HG03378 (cell line): Measurements from ENCODE around the gene HOXB3.

ENCODE experiments used
- ATAC-seq: cut with Tn5 transposase; IDR thresholded peaks from one replicate; pipeline ENCODE4 v1.9.1; 2021; ENCODE audit warnings: mild to moderate bottlenecking, moderate library complexity; ENCODE audit not compliant: unreplicated experiment

The HOXB3 gene

DNA sequence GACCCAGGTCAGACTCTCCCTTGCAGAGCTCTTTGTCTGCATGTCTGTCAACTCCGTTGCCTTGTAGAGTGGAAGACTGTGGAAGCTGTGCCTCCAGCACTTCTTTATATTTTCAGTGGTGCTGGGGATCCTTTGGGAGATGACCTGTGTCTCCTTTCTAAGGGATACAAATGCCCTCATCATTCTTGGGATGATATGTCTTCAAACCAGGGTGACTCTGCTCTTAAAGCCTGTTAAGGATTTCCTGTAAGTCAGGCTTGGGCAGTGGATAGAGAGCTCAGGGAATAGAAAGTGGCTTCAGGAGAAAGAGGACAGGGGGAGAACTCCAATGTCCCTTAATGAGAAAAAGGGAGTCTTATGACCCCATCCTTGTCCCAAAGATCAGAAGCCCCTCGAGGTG lies 1.5 kb downstream of the HOXB3 start:
- no peak for ATAC-seq

DNA sequence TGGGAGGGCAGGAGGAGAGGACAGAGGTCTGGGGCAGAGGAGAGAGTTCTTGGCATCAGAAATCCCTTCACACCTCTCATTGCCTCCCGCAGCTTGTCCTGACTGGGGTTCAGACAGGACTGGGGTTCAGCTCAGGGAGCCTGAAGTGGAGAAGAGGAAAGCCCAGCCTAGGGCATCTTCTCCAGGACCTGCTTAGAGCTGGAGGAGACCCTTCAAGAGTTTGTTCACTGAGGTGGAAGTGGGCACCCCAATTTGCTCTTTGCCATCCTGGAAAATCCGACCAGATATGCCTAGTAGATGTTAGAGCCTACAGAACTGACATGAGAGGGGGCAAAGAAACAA lies 2.0 kb downstream of the HOXB3 start:
- no peak for ATAC-seq

DNA sequence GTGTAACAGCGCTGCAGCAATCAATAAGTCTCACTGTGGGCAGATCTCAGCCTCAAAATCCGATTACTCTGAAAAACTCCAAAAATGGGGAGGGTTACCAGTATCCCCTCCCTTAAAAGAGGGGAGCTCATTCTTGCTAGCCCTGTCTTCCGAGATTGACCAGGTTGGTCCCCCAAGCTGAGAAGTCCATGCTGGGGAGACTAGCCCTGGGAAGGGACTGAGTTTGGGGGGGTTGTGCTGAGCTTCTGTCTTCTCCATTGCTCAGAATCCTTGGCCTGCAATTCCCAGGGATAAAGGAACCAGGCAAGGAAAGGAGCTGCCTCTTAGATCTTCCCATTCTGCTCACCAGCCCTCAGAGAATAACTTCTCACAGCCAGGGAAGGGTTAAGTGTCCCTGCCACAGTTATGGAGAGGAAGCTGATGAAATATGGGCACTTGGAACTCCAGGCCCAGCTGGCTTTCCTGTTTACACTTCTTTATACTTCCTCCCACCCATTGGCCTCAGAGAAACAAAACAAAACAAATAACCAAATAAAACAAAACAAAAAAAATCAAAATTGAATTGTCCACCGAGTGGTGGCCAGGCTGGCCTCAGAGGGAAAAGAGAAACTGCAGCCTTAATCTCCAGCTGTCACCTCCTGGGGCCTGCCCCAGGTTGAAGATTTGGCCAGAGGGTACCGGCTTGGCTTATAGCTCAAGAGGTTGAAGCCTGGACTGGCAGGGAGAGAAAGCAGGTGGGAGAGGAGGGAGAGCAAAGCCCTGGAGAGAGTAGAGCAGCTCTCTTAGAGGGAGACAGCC lies 2.6 kb downstream of the HOXB3 start:
- ATAC-seq, result no peak

DNA sequence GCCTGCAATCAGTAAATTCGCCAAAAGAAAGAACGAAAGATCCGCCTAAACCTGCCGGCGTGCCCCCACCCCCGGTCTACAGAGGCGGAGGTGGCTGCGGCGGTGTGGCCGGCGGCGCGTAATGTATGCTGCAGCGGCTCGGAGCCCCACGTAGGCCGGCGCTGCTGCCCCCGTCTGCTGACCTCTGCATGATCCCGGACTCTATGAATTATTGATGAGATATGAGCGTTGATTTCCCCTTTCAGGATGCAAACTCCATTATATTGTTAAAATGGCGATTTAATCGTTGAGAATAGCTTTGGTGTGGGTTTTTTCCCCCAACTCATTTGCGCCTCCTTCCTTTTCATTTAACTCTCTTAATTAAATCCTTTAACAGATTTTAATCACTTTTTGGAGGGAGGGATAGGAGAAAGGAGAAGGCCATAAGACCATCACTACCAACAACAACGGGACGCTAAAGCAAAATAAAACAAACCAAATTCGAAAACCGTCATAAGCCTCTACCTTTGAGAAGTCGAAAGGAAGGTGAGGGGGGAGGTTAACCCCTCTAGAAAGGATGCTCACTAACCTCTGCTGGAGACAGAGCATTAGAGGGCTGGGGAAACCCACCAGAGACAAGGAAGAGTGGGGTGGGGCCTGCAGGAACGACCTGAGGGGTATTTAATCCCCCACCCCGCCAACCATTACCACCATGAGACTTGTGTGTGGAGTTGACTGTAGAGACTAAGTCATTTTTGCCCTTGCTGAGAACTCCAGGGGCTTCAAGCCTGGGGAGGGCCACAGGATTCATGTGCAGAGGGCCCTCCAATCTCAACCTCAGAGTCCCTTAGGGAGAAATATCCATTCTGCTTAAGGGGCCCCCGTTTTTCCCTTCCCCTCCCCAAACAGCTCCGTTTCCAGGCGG lies 3.4 kb downstream of the HOXB3 start:
- ATAC-seq, result no peak

DNA sequence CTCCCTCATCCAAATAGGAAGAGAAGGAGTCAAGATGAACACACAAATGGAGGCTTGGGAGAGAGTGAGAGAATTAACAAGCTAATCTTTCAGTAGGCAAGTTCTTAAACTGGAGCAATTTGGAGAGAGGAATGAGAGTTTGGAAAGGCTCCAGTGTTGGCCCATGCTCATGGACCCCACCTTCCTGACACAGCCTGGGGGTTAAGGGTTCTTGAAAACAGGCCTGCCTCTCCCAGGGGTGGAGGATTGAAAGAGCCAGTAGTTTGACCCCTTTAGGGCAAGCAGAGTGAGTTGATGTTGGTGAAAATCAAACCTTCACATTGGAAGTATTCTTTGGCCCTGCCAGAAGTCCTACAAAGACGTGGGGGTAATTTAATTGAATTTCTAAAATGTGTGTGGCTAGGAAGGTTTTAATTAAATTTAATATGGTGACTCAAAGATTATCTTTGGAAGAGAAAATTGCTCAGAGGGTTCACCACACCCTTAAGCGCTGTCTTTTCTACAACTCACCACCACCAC lies 5.8 kb downstream of the HOXB3 start:
- ATAC-seq, result no peak

DNA sequence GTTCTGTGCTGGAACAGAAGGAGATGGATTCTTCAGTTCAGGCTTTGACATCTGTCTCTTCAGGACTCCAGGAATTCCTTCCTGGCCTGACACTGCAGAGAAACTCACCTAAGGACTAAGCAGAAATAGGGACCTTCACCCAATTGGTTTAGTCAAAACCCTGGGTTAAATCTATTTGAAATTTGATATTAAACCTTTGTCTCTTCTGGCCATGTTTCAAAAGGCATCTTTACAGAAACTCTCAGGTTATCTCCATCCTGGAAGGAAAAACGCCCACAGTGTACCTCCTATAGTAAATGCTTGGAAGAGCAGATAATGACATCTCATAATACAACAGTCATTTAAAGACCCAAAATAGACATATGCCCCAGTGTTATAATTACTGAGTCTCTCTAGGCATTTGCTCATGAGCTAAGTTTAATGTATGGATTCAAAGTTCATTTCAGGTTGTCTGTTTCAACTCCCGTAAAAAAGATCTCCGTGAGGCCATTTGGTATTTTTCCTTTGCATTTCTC lies 6.3 kb downstream of the HOXB3 start:
- ATAC-seq, result no peak

DNA sequence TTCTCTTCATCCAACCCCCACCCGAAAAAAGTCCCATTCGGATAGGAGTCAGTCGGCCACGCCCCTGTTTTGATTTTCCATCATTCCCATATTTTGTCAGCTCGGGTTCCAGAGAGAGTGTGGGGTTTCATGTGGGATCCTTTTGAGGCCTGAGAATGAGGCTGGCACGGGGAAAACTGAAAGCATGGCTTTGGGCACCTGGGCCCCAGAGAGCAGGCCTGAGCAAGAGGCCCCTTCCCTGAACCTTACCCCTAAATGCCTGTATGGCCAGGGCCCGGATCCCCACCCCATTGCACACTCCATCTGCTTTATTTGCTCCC lies 7.3 kb downstream of the HOXB3 start:
- no peak for ATAC-seq

DNA sequence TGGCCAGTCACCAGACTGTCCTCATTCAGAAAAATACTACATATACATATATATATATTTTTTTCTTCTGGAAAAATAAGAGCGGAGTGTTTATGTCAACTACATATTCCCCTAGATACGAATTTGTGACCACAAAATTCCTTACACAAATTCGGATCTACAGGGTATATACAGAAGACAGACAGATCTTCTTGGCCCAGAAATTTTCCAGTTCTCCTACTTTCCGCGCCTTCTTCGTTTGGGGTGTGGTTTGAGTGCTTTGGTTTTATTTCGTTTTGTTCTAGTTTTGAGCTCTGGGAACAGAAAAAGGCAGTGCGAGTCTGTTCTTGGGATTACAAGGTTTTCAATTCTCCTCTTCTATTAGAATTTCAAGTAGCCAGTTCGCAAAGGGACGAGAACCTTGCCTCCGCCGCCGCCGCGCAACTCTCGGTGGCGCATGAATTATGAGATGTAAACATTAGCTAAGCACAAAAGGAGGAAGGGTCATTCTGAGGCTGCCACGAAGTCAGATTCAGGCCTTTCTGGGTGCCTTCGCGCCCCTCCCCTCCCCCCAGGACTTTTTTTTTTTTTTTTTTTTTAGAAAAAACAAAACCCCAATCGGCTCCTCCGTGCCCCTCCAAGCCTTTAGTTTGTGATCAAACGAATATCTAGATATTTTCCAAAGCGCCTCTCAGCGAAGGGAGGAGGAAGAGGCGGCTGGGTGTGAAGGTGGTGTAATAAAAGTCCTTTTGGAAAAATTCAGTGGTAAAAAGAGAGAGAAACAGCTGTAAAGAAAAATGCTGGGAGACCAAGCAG lies 10.1 kb downstream of the HOXB3 start:
- no peak for ATAC-seq

DNA sequence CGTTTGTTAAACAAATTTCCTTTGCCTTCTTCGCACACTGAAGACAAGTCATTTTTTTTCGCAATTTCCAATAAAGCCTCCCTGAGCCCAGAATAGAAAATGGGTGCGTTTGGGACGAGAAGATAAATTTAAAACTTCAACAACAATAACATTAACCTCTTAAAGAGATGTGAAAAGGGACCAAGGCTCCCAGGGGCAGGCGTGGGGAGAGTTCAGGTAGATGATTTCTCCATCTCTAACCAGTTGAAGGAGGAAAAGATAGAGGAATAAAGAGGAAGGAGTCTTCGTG lies 10.6 kb downstream of the HOXB3 start:
- ATAC-seq, result no peak

DNA sequence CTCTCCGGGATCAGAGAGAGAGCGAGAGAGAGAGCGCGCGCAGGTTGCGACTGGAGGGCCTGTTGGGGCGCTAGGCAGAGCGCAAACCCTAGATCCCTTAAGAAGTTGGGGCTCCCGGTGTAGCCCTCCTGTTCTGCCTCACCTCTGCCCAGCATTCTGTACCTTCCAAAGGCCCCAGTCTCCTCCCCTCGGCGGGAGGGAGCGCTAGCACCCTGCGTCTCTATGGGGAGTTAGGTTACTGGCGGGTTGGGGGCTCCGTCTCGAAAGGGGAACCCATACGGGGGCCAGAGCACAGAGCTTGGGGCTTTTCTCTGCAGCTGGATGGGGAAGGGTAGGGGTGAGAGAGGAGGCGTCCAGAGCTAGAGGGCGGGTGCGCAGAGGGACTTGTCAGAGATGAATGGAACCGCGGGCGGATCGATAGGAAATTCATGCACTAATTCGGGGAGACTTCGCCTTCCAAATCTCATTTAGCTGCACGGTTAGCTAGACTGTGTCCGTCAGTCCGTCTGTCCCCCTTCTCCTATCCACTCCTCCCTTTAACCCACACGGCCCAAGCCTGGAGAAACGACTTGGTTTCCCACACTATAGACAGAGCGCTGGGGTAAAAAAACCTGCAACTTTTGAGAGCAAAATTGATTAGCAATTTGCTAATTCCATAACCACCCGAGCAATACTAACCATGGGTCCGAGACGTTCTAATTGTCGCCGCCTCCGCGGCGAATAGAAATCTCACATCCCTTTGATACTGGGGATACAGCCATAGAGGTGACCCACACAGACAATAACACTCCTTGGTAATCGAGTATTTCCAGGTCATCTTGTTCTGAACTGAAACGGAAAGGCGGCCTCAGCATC lies 11.2 kb downstream of the HOXB3 start:
- peak; percentile 20 for ATAC-seq

DNA sequence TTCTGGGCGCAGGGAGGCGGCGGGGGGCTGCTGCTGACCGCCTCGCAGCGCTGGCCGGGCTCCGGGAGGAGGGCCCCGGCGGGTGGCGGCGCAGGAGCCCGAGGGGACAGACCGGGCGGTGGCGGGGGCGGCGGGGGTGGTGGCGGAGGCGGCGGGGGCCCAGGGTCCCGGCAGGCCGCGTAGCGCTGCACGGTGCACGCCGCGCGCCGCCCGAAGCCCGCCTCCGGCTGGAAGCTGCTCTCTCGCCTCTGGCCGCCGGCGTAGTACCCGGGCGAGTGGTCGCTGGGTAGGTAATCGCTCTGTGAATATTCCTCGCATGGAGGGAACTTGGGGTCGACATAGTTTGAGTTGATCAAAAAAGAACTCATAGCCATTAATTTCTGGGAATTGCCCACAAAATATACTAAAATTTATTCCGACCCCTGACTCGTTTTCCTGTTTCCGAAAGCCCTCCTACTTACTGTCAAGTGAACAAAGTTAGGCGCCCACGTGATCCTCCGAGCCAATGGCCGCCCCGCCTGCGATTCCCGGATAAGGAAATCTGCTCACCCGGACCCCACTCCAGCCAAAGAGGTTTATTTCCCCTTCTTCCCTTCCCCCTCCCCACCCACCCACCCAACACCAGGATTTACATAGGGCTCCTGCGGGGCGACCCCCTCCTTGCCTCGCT lies 12.0 kb downstream of the HOXB3 start, which contains the start of gene HOXB4:
TSS of gene HOXB4 (minus strand) at position 405 of the 670 bp plus-strand sequence. CDS start at position 374, 31 bp downstream.
- peak; percentile 54 for ATAC-seq

DNA sequence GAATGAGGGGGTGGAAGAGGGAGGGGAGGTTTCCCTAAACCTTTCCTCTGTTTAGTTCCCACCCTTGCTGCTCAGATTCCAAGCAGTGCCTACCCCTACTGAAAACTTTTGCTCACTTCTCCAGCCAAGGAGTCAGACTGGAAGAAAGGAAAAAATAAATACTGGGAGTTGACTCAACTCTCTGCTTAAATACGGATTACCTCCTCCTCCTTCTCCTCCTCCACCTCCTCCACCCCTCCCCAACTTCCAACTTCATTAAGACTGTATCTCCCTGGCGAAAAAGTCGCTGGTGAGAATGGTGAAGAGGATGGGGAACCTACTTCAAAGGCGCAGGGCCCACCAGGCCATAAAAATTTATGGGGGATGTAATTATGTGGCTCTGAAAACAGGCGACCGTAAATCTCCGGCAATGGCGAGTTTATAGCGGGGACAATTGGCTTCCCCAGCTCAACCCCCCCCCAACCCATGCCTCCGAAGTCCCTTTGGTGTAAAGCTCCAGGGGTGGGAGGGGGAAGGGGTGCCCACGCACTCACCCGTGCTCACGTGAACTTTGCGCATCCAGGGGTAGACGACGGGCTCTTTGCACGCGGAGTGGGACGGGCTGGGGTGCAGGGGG lies 12.6 kb downstream of the HOXB3 start:
- no peak for ATAC-seq

DNA sequence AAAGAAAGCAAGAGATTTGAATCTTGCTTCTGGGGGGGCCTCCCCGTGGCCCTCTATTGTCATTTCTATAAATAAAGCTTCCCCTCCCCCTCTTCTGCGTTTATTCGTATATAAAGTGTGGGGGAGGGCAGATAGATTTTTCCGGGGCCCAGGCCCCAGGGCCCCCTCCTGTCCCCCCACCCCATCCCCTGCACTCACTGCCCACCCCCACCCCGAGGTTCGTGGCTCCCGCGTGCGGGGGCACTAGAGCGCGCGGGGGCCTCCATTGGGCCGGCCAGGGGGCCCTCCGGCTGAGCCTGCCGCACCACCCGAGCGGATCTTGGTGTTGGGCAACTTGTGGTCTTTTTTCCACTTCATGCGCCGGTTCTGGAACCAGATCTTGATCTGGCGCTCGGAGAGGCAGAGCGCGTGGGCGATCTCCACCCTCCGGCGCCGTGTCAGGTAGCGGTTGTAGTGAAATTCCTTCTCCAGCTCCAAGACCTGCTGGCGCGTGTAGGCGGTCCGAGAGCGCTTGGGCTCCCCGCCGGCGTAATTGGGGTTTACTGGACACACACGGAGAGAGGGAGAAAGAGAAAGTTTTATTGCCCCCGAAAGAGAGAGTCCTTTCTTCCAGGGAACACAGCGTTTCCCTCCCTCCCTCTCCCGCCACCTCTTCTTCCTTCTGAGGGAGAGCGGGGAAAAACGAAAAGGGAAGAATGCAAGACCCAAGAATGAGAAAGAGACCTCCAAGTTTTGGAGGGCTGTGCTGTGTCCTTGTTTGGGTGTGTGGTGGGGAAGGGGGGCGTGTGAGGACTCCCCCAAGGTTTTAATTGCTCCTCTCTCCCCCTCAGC lies 13.3 kb downstream of the HOXB3 start:
- no peak for ATAC-seq

DNA sequence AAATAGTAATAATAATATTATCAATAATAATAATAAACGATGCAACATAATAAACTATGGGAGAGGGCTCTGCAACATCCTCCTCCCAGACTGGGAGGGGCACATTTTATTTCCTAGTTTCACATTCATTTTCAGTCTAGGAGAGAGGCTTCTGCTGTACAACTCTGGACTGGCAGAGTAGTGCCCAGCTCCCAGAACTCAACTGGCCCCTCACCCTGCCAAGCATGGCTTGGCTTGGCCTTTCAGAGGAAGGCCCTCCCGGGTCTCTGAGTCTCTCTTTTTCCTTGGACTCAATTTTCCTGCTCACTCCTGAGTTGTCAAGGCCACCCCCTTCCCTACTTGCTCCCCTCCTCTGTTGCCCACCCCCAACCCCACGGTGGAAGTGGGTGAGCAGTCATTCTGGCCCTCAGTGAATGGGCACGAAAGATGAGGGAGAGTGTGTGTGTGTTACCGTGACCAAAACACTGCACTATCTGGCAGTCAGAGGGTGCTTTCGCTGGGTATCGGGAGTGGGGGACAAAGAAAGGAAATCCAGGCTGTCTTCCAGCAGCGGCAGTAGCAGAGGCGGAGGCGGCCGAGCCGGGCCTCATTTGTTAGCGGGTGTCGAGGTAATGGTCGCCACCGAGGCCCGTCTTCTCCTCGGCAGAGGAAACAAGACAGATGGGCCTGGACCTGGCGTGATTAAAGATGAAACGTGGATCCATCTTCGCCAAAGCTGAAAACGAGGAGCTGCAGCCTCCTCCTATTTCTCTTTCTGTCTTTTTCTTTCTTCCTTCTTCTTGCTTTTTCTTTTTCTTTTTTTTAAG lies 14.2 kb downstream of the HOXB3 start:
- no peak for ATAC-seq

DNA sequence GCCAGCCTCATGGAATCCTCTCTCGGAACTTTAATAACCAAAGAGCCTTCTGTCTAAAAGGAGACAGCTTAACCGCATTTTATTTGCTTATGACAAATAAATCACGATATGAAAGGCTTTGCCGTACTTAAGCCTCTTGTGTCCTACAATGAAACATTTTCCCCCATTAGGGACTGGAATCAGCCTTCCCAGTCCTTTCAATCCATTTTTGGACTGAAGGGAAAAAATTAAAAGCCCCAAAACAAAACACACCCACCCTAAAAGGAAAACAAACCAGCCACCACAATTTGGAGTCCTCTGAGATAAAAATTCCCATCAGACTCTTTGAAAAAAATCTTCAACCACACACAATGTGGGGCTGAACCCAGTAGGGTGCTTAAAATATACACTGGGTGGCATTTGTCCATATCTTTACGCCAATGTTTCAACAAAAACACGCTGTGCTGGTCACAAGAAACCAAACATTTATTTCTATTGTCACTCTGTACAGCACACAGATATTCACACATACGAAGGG lies 14.9 kb downstream of the HOXB3 start:
- ATAC-seq, result no peak

DNA sequence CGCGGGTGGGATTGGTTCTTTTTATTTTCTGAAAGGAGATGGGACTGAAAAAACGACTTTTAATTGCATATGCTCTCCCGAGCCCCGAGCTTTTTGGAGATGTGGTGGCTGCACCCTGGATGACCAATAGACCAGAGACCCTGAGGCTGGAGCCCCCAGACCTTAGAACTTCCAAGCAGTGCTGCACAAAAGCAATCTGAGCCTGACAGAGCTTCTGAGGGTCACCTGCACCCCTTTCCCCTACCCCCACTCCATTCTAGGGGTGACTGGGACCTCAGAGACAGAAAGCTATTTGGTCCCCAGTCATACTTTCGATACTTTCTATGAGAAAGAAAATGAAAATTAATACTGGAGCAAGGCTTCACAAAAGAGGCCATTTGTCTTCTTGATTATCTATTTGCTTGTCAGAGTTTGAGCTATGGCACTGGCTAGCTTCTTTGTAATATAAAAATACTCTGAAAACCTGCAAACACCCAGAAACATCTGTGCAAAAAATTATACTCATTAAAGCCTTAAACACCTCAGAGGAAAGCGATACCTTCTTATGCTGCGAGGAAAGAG lies 15.5 kb downstream of the HOXB3 start:
- no peak for ATAC-seq

DNA sequence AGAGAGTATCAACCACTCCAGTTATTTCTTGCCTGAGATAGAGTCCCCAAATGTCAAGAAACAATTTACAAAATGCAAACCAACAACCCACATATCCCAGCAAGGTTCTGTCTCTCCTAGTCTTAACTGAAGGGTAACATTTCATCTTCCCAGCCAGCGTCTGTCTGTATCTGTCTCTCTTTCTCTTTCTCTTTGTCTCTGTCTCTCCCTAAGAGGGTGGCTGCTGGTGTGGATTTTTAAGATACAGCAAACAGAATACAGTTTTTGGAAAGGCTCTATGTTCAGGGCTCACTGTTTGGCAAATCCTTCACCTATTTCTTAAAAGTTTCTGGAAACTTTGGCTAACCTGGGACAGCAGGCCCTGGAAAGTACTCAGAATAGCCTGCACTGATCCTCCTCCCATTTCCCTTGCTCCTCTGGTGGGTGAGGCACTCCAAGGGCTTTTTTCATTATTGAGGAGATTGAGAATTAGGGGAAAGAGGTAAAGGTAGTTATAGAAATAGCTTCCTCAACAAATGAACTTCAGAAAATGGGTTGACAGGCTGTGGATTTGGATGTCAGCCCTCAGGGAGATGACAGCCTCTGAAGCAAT lies 18.1 kb downstream of the HOXB3 start:
- ATAC-seq, result no peak
